ENCODE data around the gene OSBPL1A. TPM values are rescaled to one million over a fixed set of nuclear protein-coding genes. Genes with fewer than 3 reads are reported as not detected.

The OSBPL1A gene
- total RNA-seq, 1 donor from 2014 or later = 14.3 TPM

DNA sequence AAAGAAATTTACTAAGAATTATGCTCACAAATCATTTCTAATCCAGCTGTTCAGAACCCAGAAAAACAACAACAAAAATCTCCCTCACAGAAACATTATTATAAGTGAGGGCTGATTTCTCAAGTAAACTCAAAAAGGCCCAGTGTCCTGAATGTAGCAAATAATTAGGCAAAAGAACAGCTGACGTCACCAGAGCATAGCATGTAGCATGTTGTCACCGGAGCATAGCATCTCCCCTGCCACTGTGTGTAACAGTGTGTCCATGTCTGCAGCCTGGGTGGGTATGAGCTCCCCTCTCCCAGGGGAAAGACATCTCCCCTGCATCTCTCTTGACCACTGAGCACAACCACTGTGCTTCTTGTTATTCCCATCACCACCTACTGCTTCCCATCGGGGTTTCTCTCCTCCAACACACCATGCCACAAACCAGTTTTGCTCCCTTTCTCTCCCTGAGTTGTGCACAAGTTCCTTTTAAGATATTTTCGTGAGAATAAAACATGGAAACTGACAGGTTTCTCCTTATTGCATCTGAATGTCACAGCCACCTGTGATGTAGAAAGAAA, 132.0 kb downstream of the OSBPL1A start:
- ATAC-seq = no peak

GRCh38 chr18:24263050-24263449, 134.6 kb downstream of the OSBPL1A start:
- no peak for ATAC-seq

DNA sequence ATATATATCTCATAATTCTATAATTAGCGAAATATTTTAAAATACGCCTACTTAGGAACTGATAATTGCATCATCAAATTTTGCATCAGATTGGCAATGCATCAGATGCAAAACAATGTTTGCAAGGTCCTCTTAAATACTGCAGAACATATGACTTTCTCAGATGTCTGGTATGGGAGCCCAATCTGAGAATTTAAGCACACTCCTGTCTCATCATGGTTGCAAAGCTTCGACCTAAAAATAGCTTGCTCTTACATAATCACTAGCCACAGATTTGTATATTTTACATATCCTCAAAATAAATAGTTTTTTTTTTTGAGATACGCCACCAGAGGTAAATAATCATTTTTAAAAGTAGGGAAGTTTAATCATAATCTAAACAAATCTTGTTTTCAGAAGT, 135.5 kb downstream of the OSBPL1A start:
- ATAC-seq = no peak

GRCh38 chr18:24259869-24260641, 137.6 kb downstream of the OSBPL1A start:
- no peak for ATAC-seq

- no peak for ATAC-seq
Measured at GRCh38 chr18:24254071-24254470, 143.6 kb downstream of the OSBPL1A start.

DNA sequence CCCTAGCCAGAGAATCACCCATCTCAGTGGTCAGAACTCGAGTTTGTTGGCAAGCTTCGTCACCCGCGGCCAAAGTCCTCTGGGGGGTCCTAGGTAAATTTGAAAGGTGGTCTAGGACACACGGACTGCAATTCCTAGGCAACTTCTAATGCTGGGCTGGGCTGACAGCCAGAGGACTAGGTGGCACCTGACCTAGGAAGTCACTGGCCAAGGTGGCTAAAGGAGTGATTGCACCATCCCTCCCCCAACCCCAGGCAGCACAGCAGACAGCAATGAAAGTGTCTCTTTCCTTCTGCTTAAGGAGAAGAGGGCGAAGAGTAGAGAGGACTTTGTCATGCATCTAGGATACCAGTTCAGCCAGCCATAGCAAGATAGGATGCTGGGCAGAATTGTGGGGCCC, 147.9 kb downstream of the OSBPL1A start:
- ATAC-seq = no peak

- no peak for ATAC-seq
Measured at GRCh38 chr18:24248359-24248758, 149.3 kb downstream of the OSBPL1A start.

- no peak for ATAC-seq
Measured at GRCh38 chr18:24246143-24246542, 151.5 kb downstream of the OSBPL1A start.

GRCh38 chr18:24244698-24245097, 152.9 kb downstream of the OSBPL1A start:
- ATAC-seq = no peak

- ATAC-seq = no peak
Measured at GRCh38 chr18:24243677-24244076, 153.9 kb downstream of the OSBPL1A start.

DNA sequence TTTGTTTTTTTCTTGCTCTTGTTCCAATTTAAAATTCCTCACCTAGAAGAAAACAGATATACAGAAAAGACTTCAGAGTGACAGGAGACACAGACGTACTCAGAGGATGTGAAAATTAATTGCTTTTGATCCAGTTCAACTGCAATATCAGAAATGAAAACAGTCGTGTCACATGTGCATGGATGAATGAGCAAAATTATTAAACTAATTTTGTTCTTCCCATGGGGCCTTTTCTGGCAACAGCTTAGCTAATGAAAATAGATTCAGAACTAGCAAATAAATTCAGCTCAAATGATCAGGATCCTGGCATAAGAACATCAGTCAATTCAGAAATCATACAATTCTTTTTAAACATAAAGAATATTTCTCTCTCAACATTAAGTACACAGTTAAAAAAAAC, 158.3 kb downstream of the OSBPL1A start:
- ATAC-seq = no peak

- ATAC-seq = no peak
Measured at GRCh38 chr18:24238387-24238786, 159.2 kb downstream of the OSBPL1A start.

DNA sequence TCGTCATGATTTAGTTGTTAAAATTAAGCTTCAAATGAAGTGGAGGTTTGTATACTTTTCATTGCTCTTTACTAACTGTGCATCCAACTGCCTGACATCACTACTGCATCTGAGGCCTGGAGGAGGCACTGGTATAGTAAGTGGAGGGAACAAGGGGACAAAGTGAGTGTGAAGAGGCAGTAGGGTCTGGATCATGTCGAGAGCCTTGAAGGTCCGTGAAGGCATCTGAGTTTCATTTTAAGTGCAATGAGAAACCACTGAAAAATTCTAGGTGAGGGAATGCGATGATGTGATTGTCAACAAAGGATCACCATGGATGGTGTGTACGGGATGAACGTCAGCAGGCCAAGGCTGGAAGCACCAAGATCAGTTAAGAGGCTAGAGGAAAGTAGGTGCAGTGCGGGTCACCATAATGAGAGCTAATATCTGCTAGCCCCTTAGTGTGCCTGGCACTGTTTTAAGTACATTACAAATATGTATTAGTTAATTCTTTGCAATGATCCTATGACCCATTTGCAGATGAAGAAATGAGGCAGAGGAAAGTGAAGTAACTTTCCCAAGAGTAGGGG, 162.7 kb downstream of the OSBPL1A start:
- no peak for ATAC-seq

GRCh38 chr18:24234330-24234729, 163.3 kb downstream of the OSBPL1A start:
- ATAC-seq = no peak

DNA sequence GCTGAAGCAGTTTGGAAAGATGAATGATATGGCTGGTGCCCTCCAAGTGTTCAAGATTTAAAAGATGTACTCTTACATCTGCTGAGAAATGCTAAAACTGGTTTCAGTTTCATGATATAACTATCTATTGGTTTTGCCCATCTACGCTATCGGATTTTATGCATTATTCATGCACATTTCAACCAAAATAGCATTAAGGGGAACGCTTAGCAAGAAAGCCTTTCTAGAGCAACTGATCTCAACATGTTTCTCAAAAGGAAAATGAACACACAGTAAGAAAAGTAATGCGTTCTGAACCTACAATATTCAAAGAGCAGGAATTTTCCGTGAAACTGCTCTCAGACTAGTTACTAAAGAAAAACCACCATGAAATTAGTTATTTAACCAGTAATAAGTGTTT, 164.8 kb downstream of the OSBPL1A start:
- ATAC-seq = no peak

DNA sequence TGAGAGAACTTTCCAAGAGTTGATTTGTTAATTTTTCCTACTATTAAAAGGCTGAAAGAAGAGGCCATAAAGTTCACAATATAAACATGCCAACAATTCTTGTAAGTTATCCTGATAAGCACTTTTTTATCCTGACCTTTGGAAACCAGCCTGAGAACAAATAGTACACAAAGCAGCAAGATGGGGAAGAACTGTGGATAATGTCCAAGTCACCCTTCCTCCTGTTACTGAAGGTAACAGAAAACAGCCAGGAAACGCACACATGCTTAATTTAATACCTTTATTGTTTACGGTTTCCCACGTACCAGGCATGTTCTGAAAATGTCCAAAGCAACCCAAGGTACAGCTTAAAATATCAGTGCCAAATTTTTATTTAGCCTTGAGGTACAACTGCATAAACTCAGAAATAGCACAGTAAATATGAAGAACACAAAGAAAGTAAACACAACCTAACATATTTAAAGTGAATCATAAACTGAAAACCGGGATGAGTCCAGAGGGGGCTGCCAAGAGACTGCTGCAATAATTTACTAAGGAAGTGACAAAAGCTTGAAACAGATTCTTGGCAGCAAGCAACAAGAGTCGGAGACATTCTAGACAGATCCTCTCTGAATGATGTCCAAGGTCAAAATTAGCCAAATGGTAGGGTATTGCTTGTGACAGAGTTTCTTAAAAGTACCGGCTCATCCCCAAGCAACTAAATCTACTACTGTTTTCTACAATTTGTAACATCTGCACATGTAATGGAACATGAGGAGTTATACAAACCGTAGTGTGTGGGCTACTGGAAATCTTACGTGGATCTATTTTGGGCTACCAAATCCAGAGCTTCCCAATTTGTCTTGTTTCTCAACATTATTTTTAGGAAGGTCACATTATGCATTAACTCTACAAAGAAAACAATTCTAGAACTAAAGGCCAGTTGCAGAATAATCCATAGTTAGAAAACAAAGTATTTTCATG, 165.6 kb downstream of the OSBPL1A start:
- no peak for ATAC-seq

DNA sequence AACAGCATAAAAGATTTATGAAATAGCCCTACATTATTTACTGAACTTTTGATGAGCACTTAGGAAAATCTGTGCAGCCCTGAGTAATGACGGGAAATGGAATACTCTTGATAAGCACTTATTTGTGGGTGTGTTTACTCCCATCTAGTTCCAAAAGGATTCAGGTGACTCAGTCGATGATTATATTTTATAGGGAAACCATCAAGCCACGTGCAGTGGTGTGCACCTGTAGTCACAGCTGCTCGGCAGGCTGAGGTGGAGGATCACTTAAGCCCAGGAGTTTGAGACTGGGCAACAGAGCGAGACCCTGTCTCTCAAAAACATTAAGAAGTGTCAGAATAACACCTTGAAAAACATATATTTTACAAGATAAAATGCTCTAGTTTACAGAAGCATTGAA, 166.9 kb downstream of the OSBPL1A start:
- ATAC-seq = no peak

DNA sequence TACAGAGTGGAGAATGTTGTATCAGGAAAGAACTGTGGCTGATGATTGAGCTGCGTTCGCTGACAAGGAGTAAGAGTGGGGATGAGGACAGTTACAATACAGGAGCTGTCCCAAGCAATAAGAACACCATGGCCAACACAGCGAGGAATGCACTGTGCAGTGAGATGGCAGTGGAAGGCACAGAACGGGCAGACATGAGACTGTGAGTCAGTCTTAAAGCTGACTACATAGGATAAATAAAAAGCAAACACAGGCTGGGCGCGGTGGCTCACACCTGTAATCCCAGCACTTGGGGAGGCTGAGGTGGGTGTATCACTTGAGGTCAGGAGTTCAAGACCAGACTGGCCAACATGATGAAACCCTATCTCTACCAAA, 169.0 kb downstream of the OSBPL1A start:
- ATAC-seq = peak; percentile 37

- no peak for ATAC-seq
Measured at GRCh38 chr18:24227977-24228666, 169.5 kb downstream of the OSBPL1A start.

DNA sequence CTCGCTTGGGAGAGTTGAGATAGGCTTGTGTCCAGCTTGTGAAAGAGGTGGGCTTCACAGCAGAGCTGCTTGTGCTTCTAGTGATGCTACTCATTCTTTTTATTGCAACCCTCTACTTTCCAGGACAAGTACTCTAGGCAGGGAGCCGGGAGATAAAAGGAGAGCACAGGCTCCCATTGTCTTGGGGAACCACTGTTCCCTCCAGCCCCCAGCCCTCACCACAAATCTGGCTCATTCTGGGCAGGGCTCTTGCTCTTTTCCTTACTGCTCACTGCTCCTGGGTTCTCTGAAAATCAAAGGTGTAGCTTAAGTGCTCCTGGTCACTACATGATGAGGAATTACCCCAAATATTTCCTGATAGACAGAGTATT, 177.3 kb downstream of the OSBPL1A start:
- ATAC-seq = no peak

DNA sequence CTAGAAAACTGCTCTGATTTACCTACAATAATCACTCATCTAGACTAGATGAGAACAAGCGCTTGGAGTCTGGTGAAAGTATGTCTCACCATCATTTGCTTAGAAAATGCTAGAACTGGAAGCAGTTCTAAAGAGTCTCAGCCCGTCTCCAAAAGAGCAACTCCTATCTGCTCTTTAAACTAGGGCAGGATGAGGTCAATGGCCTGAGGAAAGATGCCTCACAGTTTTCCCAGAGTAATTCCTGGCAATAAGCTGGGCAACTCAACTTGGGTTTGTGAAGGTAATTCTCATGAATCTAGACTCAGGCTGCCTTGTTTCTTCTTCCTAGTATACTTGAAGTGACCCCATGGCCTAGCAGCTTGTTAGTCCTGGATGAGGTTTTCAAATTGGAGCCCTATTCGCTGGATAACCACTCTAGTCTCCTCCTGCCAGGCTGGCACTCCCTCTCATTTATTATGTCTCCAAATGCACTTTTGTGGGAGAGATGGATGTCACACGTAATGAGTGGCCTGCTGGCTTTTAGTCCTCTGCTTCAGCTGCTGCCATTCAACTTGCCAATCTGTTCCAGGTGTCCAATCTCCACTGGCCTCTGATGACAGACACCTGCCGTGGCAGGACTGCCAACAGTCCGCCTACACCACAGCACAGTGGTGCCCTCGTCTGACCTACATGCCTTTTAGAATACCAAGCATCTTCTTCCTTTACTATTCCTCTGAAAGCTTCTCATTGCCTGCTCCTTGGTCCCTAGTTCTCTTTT, 177.9 kb downstream of the OSBPL1A start:
- no peak for ATAC-seq

GRCh38 chr18:24214913-24215312, 182.7 kb downstream of the OSBPL1A start:
- ATAC-seq = no peak

All from esophagus mucosa (tissue), 1 donor.